Endothelial cell of umbilical vein (primary cell): Measurements from ENCODE around the gene ZNF764. TPM values are rescaled to one million over a fixed set of nuclear protein-coding genes. Genes with fewer than 3 reads are reported as not detected.
A peak's percentile ranks its signal among the peaks of the same experiment; 100 is the strongest.

Source experiments
- Bru-seq: library from RNA; stranded (reverse); fragments of 400-500 nt; gene quantifications from one replicate; lab custom pipeline; 2021; lab: Mats Ljungman, UMichigan
- BruChase-seq, 2 experiments: library from RNA; stranded (reverse); fragments of 400-500 nt; gene quantifications; one replicate each; lab custom pipeline; 2021; lab: Mats Ljungman, UMichigan
- BruUV-seq: library from RNA; stranded (reverse); fragments of 400-500 nt; replicated peaks from 2 replicates; lab custom pipeline; 2021; lab: Mats Ljungman, UMichigan
- CTCF ChIA-PET: fragments of 300-600, 350-600 bp; sonication (Branson Sonifier 250); formaldehyde crosslinking; loops from one replicate; lab custom pipeline; 2021; ENCODE audit warnings: antibody characterized with exemption, inconsistent platforms; lab: Charles Lee
- POLR2A ChIA-PET: fragments of 300-600, 350-600 bp; sonication (Branson Sonifier 250); formaldehyde crosslinking; loops from one replicate; lab custom pipeline; 2021; ENCODE audit warnings: antibody characterized with exemption, inconsistent platforms; lab: Charles Lee
- DNase-seq: peaks from one replicate; pipeline ENCODE4 v3.0.0-alpha.2; 2011; ENCODE audit warnings: low read depth, low spot score
- FAIRE-seq: peaks from 2 replicates; lab custom pipeline; 2011; peaks lifted over from hg19 to GRCh38; lab: Jason Lieb, UNC
- H2AFZ ChIP-seq: 2 replicates; pipeline ENCODE4 v1.6.0; 2012; ENCODE audit warnings: low read depth, low read length, control low read depth, inconsistent platforms
- H3K27ac ChIP-seq: 2 replicates; pipeline ENCODE4 v1.5.1; 2011; ENCODE audit warnings: low read depth, mild to moderate bottlenecking, control low read depth, low read length, moderate library complexity; ENCODE audit not compliant: insufficient read depth
- H3K27me3 ChIP-seq, 2 experiments: 2 replicates each; pipeline versions ENCODE4 v1.6.0 to v1.6.1; 2011; ENCODE audit warnings: low read length in 2 of 2, mixed read lengths in 1 of 2; ENCODE audit not compliant: control insufficient read depth in 2 of 2, insufficient read depth in 2 of 2
- H3K36me3 ChIP-seq, 2 experiments: 2 replicates in 1 of 2; 3 replicates in 1 of 2; pipeline ENCODE4 v1.5.1; 2011; ENCODE audit warnings: low read length in 2 of 2, mild to moderate bottlenecking in 1 of 2, moderate library complexity in 1 of 2; ENCODE audit not compliant: control insufficient read depth in 2 of 2, insufficient read depth in 2 of 2; ENCODE audit errors: extremely low read depth in 1 of 2
- H3K4me1 ChIP-seq: 3 replicates; pipeline ENCODE4 v1.5.1; 2011; ENCODE audit warnings: mild to moderate bottlenecking, low read length; ENCODE audit not compliant: control insufficient read depth, insufficient read depth; ENCODE audit errors: extremely low read depth
- H3K4me2 ChIP-seq: 2 replicates; pipeline ENCODE4 v1.6.1; 2011; ENCODE audit warnings: low read length, control low read depth, mixed read lengths; ENCODE audit not compliant: insufficient read depth
- H3K4me3 ChIP-seq, 3 experiments: fragments of 200-600 bp in 1 of 3; sonication (generic), shearing (Covaris generic) in 1 of 3; replicated peaks in 1 of 3; 2 replicates each; pipeline ENCODE4 v1.5.1; 2011 to 2016; ENCODE audit warnings: control low read depth in 3 of 3, low read length in 3 of 3, mild to moderate bottlenecking in 2 of 3, inconsistent platforms in 1 of 3, low read depth in 1 of 3, moderate library complexity in 1 of 3; ENCODE audit not compliant: insufficient read depth in 1 of 3
- H3K79me2 ChIP-seq: 2 replicates; pipeline ENCODE4 v1.6.0; 2012; ENCODE audit warnings: low read length, inconsistent platforms; ENCODE audit not compliant: control insufficient read depth, insufficient read depth
- H3K9ac ChIP-seq: replicated peaks from 2 replicates; pipeline ENCODE3; 2011; ENCODE audit warnings: low read length, control low read depth; ENCODE audit not compliant: insufficient read depth; ENCODE audit errors: extremely low read depth
- H3K9me1 ChIP-seq: replicated peaks from 3 replicates; pipeline ENCODE4 v1.6.0; 2011; ENCODE audit warnings: mild to moderate bottlenecking, low read length; ENCODE audit not compliant: control insufficient read depth, insufficient read depth; ENCODE audit errors: extremely low read depth
- H3K9me3 ChIP-seq: replicated peaks from 2 replicates; pipeline ENCODE4 v1.5.1; 2012; ENCODE audit warnings: low read length, inconsistent platforms; ENCODE audit not compliant: control insufficient read depth, insufficient read depth
- H4K20me1 ChIP-seq: replicated peaks from 2 replicates; pipeline ENCODE3; 2011; ENCODE audit warnings: mild to moderate bottlenecking, low read length; ENCODE audit not compliant: control insufficient read depth, insufficient read depth; ENCODE audit errors: extremely low read depth
- CTCF ChIP-seq, 2 donors: IDR thresholded peaks; 1 replicate in 1 of 2; 2 replicates in 1 of 2; pipeline ENCODE4 v1.5.1; 2011; ENCODE audit warnings: low read length in 2 of 2, mild to moderate bottlenecking in 2 of 2, moderate library complexity in 2 of 2, control low read depth in 1 of 2, inconsistent platforms in 1 of 2, low read depth in 1 of 2; ENCODE audit not compliant: insufficient read depth in 1 of 2; ENCODE audit errors: extremely low read depth in 1 of 2
- EZH2 ChIP-seq: IDR thresholded peaks from 2 replicates; pipeline ENCODE4 v1.6.1; 2012; ENCODE audit warnings: borderline replicate concordance, low read depth, mild to moderate bottlenecking, moderate library complexity, low read length, inconsistent platforms; ENCODE audit not compliant: severe bottlenecking
- FOS ChIP-seq: IDR thresholded peaks from 2 replicates; pipeline ENCODE4 v1.6.1; 2011; ENCODE audit warnings: mild to moderate bottlenecking, low read length, moderate library complexity, borderline replicate concordance; ENCODE audit not compliant: insufficient read depth
- GATA2 ChIP-seq: IDR thresholded peaks from 2 replicates; pipeline ENCODE4 v1.7.0; 2011; ENCODE audit warnings: low read depth, mild to moderate bottlenecking, moderate library complexity, mixed read lengths, low read length; ENCODE audit not compliant: insufficient read length, insufficient read depth
- JUN ChIP-seq: IDR thresholded peaks from 2 replicates; pipeline ENCODE4 v1.6.1; 2011; ENCODE audit warnings: borderline replicate concordance, low read depth; ENCODE audit not compliant: insufficient read length, insufficient read depth
- MAX ChIP-seq: IDR thresholded peaks from 2 replicates; pipeline ENCODE4 v1.6.1; 2011; ENCODE audit not compliant: insufficient read depth, insufficient read length
- MYC ChIP-seq: IDR thresholded peaks from one replicate; pipeline ENCODE4 v1.6.1; 2011; ENCODE audit warnings: mild to moderate bottlenecking, low read depth, low read length
- POLR2A ChIP-seq: IDR thresholded peaks from 2 replicates; pipeline ENCODE4 v1.6.1; 2012; ENCODE audit warnings: low read depth, mild to moderate bottlenecking, control low read depth, low read length
- POLR2AphosphoS5 ChIP-seq: IDR thresholded peaks from 2 replicates; pipeline ENCODE4 v1.6.1; 2012; ENCODE audit warnings: low read depth, mild to moderate bottlenecking, control low read depth, low read length, moderate library complexity; ENCODE audit not compliant: insufficient read depth
- dilution Hi-C: fragments of 300-500 bp; cut with MboI; formaldehyde crosslinking; loops from one replicate; pipeline ENCODE4 v1.15.0; 2019; ENCODE audit warnings: low sequenced_read_pairs; ENCODE audit not compliant: extremely low pct_ligation_motif_present
- intact Hi-C: fragments of 100-400 bp; cut with micrococcal nuclease; formaldehyde crosslinking; loops from one replicate; pipeline ENCODE4 v1.10.0; 2022
- long read RNA-seq: library from polyadenylated mRNA; stranded (forward); transcript quantifications from one replicate; pipeline ENCODE4 v2.0.0, GENCODE V29; 2021
- polyA minus RNA-seq, 3 experiments: library from RNA; depleted of rRNA, polyadenylated mRNA; stranded (reverse); fragments of >200 nt; gene quantifications; 1 replicate in 1 of 3; 2 replicates in 2 of 3; pipeline ENCODE4 v1.2.3, GENCODE V29; 2011
- polyA plus RNA-seq, 4 experiments: library from polyadenylated mRNA; depleted of rRNA in 3 of 4; stranded (reverse) in 3 of 4; unstranded in 1 of 4; fragments of >200 nt; gene quantifications; 2 replicates each; pipeline versions ENCODE4 v1.2.1 to v1.2.3, GENCODE V29; 2011 to 2012; ENCODE audit warnings: missing spikeins in 1 of 4
- total RNA-seq: library from RNA; stranded (reverse); gene quantifications from 2 replicates; pipeline ENCODE4 v1.2.3, GENCODE V29; 2021

ZNF764 gene
- total RNA-seq (10.7 and 12.1 TPM in 2 replicates), polyA plus RNA-seq (5.0 and 7.9 TPM in 2 replicates), polyA minus RNA-seq (4.8 and 5.0 TPM in 2 replicates), Bru-seq, nascent RNA (percentile 72 among the genes with signal in this experiment), BruChase-seq, experiment 1, labeled RNA remaining after a 6-hour chase (percentile 75 among the genes with signal in this experiment), BruChase-seq, experiment 2, labeled RNA remaining after a 2-hour chase (percentile 77 among the genes with signal in this experiment)
- 3.0 and 3.9 TPM in 2 replicates for polyA plus RNA-seq (2011; cell fraction: cytosol; rRNA removed)
- polyA plus RNA-seq (2011; cell fraction: nucleus; rRNA removed) = 5.8 and 6.2 TPM in 2 replicates
- 3.8 and 4.2 TPM in 2 replicates for polyA plus RNA-seq (2012)
- 5.7 TPM for polyA minus RNA-seq (2011; cell fraction: cytosol; rRNA and poly(A)+ RNA removed)
- 3.6 and 4.1 TPM in 2 replicates for polyA minus RNA-seq (2011; cell fraction: nucleus; rRNA and poly(A)+ RNA removed)
- long read RNA-seq, transcript ZNF764-202 (3 exons, 2,970 nt) = major isoform, 5 of 14 reads
- long read RNA-seq, partial matches to known transcripts = 0 of 14 reads
- long read RNA-seq, other reads (novel, unspliced or antisense) = 6 of 14 reads

GRCh38 chr16:30557957-30558788 lies at the start of gene ZNF764:
TSS of gene ZNF764 (minus strand) at chr16:30558374. CDS start at chr16:30558182, 192 bp downstream.
- Histone ChIP-seq H3K79me2 (peaks cover 23% of the 10 kb centered on the region), H3K4me2 (peak within 1 kb of the TSS; percentile 50), H3K27ac (peak within 1 kb of the TSS; percentile 83), H3K36me3 (peaks cover 3 to 9% of the 10 kb centered on the region in 2 experiments), H3K9me3 (no peaks in the 10 kb centered on the region), H3K4me3 (peak within 1 kb of the TSS; percentile 67 to 89 (median 75)), H3K4me1 (peaks cover 12% of the 10 kb centered on the region), H2AFZ (peak within 1 kb of the TSS; percentile 68), H4K20me1 (no peaks in the 10 kb centered on the region), H3K9me1 (no peaks in the 10 kb centered on the region), H3K9ac (peak within 1 kb of the TSS; percentile 92), H3K27me3 (no peaks in the 10 kb centered on the region)
- no peak for TF ChIP-seq GATA2
- no peak for TF ChIP-seq EZH2
- peak; percentile 93 for TF ChIP-seq POLR2A
- peak; percentile 28 for TF ChIP-seq JUN
- peak; percentile 76 for TF ChIP-seq FOS
- no peak for TF ChIP-seq CTCF (IDR thresholded peaks at IDR 0.05; ENCODE audit: extremely low read depth in 1 of 2, insufficient read depth in 1 of 2, low read depth in 1 of 2, low read length in 2 of 2)
- no peak for TF ChIP-seq MAX
- TF ChIP-seq POLR2AphosphoS5 = peak; percentile 73
- TF ChIP-seq MYC = no peak
- DNase-seq (peak; percentile 98), FAIRE-seq (peak; percentile 99)
- ChIA-PET POLR2A (interaction anchor here (0.6 to 2.2 kb wide), 6 partner anchors 13 to 128 kb away, joined by 3 to 13 read pairs (median 4); partner anchors contain the start of genes DCTPP1, ZNF688 and ZNF747), CTCF (interaction anchor here (0.8 to 2.6 kb wide), 11 partner anchors 12 to 149 kb away, joined by 3 to 27 read pairs (median 5); partner anchors contain the start of genes DCTPP1, ZNF688, ZNF689 and ZNF747)
- intact Hi-C loops (loop anchor here (1.0 kb wide), 4 partner anchors 14 to 31 kb away; partner anchors contain the start of gene ZNF785), dilution Hi-C loops (no loop called here)
- TSS peak; percentile 35 for BruUV-seq
